GM21737 (cell line): Measurements from ENCODE around the gene CALHM3.
"Not testable (repeated sequence)": the region's sequence is repeated elsewhere in the genome, so short reads cannot be mapped to it uniquely, and the experiment has no call there.

Experiments
- ATAC-seq: cut with Tn5 transposase; IDR thresholded peaks from one replicate; pipeline ENCODE4 v1.9.1; 2021; ENCODE audit warnings: mild to moderate bottlenecking, moderate library complexity; ENCODE audit not compliant: unreplicated experiment

CALHM3 gene

DNA sequence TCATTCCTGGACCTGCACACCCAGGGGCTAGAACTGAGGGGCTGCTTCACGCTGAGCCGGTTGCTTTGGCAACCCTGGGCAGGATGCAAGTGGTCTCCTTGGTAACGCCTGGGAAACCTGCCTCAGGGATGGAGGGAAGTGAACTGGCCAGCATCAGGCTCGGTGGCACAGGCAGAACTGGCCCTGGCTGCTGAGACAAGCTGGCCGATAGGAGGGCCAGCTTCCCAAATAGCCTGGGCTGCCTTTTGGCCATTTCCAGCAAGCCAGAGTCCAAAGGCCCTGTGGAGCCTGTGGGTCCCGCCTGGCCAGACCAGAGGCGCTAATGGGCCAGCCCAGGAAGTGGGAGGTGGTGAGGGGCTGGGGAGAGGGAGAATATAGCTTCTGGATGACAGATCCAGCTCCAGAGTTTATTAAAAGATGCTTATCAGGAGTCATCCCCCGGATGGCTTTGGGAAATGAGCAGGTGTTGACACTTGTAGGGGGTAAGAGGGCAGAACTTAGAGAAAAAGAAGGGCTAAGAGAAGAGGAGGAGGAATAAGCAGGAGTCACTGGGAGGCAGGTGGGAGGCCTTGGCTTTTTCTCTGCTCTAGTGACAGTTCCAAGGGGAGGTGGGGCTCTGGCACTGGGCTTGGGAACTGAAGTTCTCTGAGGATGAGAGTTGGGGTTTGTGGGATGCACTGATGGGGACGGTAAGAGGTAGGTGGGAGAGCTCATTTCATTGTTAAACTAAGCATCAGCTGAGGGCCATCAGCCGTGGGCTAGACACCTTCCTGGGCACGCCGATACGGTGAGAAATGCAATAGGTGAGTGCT, 24.0 kb upstream of the CALHM3 start:
- ATAC-seq: no peak

DNA sequence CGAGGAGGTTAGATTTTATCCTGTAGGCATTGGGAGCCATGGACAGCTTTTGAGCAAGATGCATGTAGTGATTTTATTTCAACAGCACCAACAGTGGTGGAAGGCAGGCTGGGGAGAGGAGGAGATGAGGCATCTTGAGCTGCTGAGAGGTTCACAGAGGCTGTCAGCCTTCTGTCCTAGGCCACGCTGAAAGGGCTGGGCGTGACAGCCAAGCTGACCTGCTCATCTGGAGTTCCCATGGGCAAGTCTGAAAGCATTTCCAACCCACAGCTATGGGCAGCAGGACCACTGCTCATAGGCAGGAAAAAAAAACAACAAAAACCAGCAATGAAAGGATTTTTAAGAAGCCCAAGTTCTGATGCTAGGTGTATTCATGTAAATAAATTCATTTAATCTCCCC, 22.1 kb upstream of the CALHM3 start:
- no peak for ATAC-seq

DNA sequence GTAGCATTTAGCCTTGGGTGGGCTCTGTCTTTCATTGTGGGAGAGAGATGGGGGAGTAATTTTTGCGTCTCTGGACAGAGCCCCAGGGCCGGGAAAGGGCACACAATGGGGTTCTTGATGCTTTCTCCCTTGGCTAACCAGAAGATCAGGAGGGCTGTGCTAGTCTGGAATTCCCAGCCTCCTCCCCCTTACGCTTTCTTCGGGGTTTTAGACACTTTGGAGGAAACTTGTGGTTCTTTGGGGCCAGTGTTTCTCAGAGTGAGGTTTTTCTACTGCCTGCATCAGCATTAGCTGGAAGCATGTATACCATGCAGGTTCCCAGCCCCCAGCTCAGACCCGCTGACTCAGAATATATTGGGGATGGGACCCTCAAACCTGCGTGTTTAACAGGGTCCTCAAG, 21.4 kb upstream of the CALHM3 start:
- ATAC-seq: no peak

DNA sequence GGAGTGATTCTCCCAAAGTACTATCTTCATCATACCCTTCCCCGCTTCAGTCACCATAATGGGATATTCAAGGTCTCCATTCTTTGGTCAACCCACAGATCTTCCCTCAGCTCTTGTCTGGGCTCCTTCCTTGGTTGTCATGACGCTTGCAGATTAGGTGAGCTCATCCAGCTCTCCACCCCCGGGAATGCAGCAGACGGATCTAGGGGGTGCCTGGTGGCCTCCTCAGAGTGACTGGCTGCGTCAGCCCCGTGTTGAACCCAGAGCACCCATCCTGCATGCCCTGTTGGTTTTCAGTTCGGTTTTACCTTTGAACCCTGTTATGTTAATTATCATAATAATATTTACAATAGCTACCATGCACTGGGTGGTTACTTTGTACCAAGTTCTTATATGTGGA, 20.8 kb upstream of the CALHM3 start:
- ATAC-seq: no peak

DNA sequence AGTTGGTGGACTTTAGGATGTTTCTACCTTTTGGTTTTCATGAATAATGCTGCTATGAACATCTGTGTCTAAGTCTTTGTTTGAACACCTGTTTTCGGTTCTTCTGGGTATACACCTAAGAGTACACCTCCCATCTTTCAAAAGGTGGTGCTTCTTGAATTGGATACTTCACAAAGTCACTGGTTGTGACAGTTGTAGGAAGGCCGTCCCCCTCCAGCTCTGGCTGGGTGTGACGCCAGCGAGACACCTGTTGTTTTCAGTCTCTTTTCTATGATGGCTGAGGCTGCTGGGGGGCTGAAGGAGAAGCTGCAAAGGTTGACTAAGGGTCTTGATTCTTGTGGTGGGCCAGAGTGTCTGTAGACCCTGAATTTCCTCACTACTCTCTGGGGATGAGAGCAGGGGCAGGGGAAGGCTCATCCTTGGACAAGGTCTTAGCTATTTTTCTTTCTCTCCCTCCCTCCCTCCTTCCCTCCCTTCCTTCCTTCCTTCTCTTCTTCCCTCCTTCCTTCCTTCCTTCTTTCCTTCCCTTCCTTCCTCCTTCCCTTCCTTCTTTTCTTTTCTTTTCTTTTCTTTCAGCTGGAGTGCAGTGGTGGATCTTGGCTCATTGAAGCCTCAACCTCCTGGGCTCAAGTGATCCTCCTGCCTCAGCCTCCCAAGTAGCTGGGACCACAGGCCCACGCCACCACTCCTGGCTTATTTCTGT, 20.0 kb upstream of the CALHM3 start:
- no peak for ATAC-seq

DNA sequence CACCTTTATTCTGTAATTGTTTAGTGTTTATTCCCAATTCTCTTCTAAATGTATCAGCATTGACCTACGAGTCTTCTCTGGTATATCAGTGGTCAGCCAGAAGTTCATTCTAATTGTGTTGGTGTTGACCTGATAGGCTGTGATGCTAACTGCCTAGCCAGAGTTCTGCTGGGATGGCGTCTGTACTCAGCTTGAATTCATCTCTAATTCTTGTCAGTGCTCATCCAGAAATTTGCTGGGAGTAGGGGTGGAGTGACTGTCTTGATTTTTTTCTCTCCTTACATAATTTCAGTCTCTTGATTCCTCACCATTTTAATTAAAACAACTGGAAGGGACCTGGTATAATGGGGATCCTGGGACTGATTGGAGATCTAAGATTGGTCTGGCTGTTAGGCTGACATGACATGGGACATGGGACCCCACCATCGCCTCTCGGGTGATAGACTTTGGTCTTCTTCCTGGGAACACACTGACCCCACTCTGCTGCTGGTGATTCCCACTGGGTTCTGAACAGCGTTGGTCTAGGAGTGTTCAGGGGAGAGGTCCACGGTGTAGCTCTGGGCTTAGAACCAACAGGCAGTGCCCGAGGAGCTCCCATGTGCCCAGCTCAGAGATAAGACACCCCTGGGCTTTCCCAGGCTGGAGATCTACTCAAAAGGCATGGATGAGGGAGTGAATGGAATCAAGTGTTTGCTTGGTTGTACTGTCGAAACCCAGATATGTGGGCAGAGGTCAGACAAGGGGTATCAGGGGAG, 18.3 kb upstream of the CALHM3 start:
- ATAC-seq: no peak

DNA sequence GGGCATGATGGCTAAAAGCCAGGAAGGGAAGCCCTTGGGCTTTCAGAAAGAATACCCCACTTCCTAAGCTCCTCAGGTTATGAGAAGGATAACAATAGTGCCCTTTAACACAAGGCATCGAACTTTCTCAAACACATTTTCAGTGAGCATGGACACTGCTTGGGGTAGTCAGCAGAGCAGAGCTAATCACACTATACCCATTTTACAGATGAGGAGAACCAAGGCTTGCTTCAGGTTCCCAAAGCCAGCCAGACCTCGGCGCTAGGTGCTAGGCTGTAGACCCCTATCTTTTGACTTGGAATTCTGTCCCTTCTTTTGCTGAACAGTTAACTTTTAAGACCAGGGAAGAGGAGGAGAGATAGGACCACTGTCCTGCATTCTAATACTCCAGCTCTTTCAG, 16.3 kb upstream of the CALHM3 start:
- ATAC-seq: no peak

DNA sequence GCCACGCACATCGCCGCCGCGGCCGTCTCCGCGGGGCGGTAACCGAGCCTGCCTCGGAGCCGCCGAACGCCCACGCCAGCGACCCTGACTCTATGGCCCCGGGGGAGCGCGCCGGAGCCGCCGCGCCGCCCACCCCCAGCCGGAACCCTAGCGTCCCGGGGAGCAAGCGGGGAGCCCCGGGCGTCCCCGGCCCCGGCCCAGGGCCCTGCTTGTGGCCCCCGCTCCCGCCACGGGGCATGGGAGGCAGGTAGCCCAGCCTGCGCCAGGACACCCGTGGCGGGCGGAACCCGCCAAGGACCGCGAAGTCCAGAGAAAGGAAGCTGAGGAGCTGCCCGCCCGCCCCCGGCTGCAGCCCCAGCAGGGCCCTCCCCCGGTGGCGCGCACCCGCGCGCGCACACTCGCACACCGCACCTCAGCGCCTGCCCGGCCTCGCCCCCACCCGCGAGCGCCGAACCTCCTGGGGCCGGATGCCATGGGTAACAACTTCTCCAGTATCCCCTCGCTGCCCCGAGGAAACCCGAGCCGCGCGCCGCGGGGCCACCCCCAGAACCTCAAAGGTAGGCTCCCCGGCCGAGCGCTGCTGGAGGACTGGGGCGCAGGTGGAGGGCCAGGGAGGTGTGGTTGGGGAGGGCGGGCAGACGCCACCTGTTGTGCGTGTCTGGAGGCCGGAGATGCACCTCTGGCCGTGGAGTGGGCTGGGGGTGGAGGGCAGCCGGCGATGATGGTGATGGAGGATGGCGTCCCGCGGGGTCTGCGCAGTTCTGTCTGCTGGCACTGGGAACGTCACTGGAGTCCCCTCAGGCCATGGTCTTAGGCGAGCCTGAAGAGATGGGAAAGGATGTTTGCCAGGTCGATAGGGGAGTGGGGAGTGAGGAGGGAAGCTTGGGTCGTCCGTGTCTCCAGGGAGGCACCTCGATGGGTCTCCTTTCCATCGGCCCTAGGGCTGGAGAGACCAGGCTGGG, 15.2 kb upstream of the CALHM3 start:
- no peak for ATAC-seq

DNA sequence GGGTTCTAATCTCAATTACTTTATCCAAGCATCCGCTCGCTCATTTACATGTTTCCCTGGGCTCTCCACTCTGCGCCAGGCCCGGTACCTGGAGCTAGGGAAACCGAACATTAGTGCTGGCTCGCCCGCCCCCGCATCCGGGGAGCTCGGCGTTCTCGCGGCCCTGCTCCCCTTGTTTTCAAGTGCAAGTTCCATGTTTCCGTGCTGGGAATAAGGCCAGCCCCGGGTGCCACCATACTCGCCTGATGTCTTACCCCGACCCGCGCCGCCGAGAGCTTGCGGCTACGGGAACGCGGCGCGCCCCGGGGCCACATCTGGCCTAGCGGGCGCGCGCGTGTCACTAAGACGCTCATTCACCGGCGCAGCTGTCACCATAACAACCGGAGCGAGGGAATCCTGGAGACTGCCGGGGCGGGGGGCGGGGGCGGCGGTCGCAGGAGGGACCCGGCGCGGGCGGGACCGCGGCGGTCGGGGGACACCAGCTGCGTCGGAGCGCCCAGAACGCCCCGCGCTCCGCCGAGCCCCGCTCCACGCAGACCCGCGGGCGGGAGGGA, 14.4 kb upstream of the CALHM3 start, which contains the start of gene NEURL1:
NEURL1 (plus strand) TSS at position 344 of the 554 bp plus-strand sequence. CDS start 683 bp downstream, outside the sequence.
- no peak for ATAC-seq

DNA sequence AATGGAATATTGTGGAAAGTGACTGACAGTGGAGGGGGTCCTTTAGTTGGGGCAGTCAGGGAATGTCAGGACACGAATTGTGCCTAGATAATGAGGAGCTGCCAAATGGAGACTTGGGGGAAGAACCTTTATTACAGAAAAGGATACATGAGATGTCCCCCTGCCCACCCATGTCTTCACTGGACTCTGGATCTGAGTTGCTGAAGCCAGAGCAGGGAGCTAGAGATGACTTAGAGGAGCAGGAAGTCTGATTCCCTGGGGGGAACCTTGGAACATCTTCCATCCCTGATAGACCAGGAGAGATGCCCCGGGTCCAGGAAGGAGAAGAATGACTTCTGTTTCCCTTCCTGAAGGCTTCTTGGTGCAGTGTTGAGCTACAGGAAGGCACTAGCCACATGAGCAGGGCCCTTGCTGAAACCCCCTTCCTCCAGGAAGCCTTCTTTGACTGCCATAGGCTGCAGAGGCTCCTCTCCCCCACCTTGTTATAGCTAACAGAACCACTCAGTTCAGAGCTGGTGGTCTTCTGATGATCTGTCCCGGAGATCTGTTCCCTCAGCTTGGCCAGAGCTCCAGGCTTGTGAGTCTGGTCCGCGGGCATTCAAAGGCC, 13.7 kb upstream of the CALHM3 start:
- ATAC-seq: no peak

DNA sequence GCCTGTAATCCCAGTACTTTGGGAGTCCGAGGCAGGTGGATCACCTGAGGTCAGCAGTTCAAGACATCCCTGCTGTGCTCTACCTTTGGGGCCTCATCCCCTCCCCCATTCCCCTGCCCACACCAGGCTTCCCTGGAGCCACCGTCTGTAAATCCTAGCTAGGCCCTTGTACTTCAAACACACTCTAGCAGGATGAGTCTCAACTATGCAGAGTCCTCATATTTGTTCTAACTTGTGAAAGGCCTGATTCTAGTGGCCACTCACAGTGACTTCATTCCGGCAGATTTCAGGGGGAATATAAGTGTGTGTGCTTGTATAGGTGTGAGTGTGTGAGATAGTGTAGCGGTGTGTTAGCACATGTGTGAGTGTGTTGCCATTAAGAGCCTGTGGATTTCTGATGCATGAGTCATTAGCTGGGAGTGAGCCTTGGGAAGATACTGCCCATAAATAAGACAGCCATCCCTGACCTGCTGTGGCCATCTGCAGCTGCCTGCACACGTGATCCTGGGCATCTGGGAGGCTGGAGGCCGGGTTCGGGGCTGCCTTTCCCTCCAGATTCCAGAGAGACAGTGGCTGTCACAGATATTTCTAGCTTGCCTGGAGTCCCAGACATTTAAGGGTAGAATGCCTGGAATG, 12.8 kb upstream of the CALHM3 start:
- no peak for ATAC-seq

DNA sequence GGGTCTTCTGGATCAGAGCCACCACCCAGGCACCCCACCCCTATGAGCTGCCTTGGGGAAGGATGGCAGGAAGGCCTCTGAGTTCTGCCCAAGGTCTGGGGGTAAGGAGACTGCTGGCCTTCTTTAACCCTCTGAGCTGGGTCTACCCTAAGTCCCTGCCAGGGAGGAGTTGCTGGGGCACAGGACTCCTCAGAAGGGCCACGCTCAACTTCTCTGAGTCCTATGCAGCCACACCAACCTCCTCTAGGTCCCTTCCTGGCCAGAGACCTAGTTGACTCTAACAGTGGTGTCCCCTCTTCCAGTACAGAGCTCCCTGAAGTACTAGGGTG, 11.9 kb upstream of the CALHM3 start:
- ATAC-seq: no peak

DNA sequence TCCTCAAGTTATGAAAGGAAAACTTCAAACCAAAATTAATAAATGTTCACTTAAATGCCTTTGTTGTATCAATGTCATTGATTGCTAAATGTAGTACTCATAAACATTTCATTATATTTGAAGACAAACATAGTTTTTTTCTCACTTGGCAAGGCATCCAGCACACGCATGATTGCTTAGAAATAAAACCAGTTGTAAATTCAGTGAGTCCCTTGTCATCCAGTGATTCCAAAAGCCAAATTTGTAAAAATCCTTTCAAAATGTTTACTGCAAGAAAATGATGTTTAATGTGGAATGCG, 8.3 kb upstream of the CALHM3 start:
- no peak for ATAC-seq

DNA sequence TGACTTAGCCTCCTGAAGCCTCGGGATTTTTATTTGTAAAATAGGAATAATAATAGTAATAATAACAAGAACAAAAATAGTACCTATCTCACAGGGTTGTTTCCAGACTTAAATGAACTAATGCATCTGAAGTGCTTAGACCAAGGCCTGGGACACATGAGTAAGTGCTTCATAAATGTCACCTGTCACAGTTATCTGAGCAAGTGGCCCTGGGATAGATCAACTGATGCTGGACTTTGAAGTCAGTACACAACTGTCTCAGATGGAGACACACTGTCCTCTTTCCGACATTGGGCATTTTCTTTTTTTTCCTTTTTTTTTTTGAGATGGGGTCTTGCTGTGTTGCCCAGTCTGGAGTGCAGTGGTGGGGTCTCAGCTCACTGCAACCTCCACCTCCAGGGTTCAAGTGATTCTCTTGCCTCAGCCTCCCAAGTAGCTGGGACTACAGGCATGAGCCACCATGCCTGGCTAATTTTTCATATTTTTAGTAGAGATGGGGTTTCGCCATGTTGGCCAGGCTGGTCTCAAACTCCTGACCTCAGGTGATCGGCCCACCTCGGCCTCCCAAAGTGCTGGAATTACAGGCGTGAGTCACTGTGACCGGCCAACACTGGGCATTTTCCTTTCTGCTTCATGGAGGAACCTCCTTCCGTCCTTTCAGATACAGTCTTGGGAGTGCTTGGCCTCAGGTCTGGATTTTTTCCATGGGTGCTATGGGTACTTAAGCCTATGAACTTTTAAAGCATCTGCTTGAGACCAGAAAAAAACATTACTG, 7.8 kb upstream of the CALHM3 start:
- ATAC-seq: not testable (repeated sequence)

DNA sequence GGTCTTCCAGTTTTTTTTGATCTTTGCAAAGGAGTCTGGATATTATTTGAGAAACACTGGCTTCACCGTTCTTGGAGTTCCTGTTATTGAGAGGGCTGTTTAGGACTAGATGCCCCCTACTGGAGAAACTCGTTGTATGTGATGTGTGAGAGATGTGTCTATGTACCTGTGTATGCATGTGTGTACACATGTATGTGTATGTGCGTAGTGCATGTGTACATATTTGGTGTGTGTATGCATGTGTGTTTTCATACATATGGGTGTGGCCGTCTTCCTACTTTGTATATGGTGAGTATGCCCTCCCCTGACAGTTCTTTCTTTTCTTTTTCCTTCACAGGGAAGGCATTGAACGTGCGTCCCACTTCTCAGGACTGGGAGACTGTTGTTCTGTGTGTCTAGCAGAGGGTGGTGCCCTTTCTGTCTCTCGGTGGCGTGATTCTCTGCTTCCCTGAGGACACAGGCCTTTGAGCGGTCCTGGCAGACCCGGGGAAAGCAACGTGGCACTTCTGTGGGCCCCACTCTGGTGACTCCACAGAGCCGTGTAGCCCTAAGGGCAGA, 3.0 kb upstream of the CALHM3 start:
- ATAC-seq: no peak

DNA sequence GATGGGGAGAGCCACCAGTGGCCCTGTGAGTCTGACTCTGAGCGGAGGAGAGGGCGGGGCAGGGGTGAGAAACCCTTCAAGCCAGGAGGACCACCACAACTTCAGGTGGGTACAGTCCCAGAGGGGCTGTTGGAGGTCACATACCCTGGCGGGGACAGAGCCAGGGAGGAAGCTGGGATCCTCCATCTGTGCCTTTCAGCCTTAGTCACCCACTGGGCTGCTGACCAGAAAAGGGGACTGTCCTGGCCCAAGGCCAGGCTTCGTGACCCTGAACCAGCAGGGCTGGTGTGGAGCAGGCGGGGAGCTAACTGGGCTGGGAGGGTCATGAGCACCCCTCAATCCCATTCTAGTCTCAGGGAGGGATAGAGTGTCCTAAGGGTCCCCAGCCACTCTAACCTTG, 1.5 kb upstream of the CALHM3 start:
- ATAC-seq: no peak

DNA sequence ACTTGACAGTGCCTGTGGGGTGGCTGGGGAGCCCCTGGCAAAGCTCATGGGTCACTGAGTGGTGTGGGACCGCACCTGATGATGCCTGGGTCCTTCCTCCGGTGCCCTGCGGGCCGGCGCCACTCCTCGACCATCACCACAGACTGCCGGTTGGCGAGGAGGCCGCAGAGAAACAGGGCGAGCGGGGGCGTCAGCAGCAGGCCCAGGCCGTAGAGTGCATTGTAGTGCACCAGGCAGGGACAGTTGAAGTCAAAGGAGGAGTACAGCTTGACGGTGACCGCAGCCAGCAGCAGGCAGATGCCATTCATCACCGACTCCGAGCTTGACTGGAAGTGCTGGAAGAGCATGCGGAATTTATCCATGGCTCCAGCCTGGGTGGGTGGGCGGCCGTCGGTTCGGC, 369 bp downstream of the CALHM3 start:
- ATAC-seq: no peak

DNA sequence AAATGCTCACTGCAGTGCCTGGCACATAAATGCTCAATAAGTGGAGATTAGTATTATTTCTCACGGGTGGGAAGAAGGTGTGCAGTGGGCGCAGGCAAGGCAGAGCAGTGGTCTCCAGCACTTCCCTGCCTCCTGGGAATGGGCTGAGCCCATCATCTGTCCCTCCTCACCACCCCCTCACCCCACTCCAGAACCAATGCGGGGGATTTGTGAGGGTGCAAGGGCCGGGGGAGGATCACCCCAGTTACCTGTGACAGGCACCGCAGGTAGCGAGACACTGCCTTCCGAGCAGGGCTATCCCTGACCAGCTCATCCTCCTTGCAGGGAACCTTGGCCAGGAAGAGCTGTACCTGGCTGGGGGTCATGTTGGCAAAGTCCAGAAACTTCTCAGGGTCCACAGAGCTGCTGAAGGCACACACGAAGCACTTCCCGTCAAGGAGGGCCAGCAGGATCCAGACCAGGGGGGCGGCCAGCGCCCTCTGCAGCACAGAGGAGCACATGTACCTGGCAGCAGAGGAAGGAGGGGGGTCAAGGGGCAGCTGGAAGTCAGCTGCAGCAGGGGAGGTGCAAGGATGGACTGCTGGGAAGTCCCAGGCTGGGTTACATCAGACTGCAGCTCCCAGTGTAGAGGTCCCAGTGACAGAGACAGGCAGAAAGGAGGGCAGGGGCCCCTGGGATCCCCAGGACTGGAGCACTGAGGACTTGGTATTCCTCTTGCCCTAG, 2.8 kb downstream of the CALHM3 start:
- ATAC-seq: no peak
